ENCODE results near the gene IQCE. TPM values are rescaled to one million over a fixed set of nuclear protein-coding genes. Genes with fewer than 3 reads are reported as not detected.

IQCE gene
- total and polyA plus RNA-seq, 4 experiments from 2014 or later: 0.81 to 9.4 (median 5.9) TPM

GRCh38 chr7:2575733-2576340 is 17.1 kb downstream of the IQCE start:
- DNase-seq: no peak
- ChIA-PET POLR2A (ENCODE audit: partially characterized antibody) (interaction anchor here (0.5 kb wide), 1 partner anchor 236 kb away, joined by 3 read pairs; no protein-coding TSS in a partner anchor), CTCF (ENCODE audit: partially characterized antibody) (no interaction called here)
- no peaks in the 10 kb centered on the region for H3K27me3 Mint-ChIP-seq
- Histone ChIP-seq H3K4me1 (ENCODE audit: insufficient read depth, low read length) (no peaks in the 10 kb centered on the region), H3K36me3 (ENCODE audit: insufficient read depth, low read length) (no peaks in the 10 kb centered on the region), H3K9me3 (ENCODE audit: control insufficient read depth in 1 of 2, low read length in 2 of 2) (no peaks in the 10 kb centered on the region), H3K27ac (ENCODE audit: low read depth, low read length) (no peak overlapping the region), H3K27me3 (ENCODE audit: insufficient read depth, low read length) (no peaks in the 10 kb centered on the region), H3K4me3 (ENCODE audit: low read length in 2 of 2) (no peak overlapping the region)
- intact Hi-C loops (cut with micrococcal nuclease): no loop called here
- H3K27ac Mint-ChIP-seq: no peak overlapping the region
- H3K4me1 Mint-ChIP-seq: peaks cover 0 to 1% (median under 1%) of the 10 kb centered on the region in 4 donors
- H3K36me3 Mint-ChIP-seq: peaks cover 10 to 11% of the 10 kb centered on the region in 2 donors
- no peak overlapping the region for H3K4me3 Mint-ChIP-seq
- H3K9me3 Mint-ChIP-seq: no peaks in the 10 kb centered on the region

GRCh38 chr7:2576742-2577491 is 18.1 kb downstream of the IQCE start:
- H3K4me3 Mint-ChIP-seq: no peak overlapping the region
- ChIA-PET POLR2A (ENCODE audit: partially characterized antibody) (no interaction called here), CTCF (ENCODE audit: partially characterized antibody) (no interaction called here)
- Histone ChIP-seq H3K27ac (ENCODE audit: low read depth, low read length) (no peak overlapping the region), H3K4me1 (ENCODE audit: insufficient read depth, low read length) (no peaks in the 10 kb centered on the region), H3K27me3 (ENCODE audit: insufficient read depth, low read length) (no peaks in the 10 kb centered on the region), H3K9me3 (ENCODE audit: control insufficient read depth in 1 of 2, low read length in 2 of 2) (no peaks in the 10 kb centered on the region), H3K36me3 (ENCODE audit: insufficient read depth, low read length) (no peaks in the 10 kb centered on the region), H3K4me3 (ENCODE audit: low read length in 2 of 2) (no peak overlapping the region)
- H3K36me3 Mint-ChIP-seq: peaks cover 10 to 11% of the 10 kb centered on the region in 2 donors
- peaks cover 0 to 1% (median under 1%) of the 10 kb centered on the region in 4 donors for H3K4me1 Mint-ChIP-seq
- DNase-seq: no peak
- no peaks in the 10 kb centered on the region for H3K27me3 Mint-ChIP-seq
- H3K9me3 Mint-ChIP-seq: no peaks in the 10 kb centered on the region
- H3K27ac Mint-ChIP-seq: peak overlapping the region in 1 of 7 donors; percentile 42
- intact Hi-C loops (cut with micrococcal nuclease): no loop called here

- no peaks in the 10 kb centered on the region for H3K27me3 Mint-ChIP-seq
Observed at GRCh38 chr7:2577914-2578680, 19.3 kb downstream of the IQCE start.

GRCh38 chr7:2580636-2581035 is 21.9 kb downstream of the IQCE start:
- H3K4me1 ChIP-seq (ENCODE audit: insufficient read depth, low read length): no peaks in the 10 kb centered on the region
- ChIA-PET POLR2A (ENCODE audit: partially characterized antibody) (no interaction called here), CTCF (ENCODE audit: partially characterized antibody) (no interaction called here)
- no peak overlapping the region for H3K4me3 ChIP-seq (ENCODE audit: low read length in 2 of 2)
- Mint-ChIP-seq H3K4me3 (no peak overlapping the region), H3K4me1 (no peaks in the 10 kb centered on the region), H3K36me3 (peaks cover 6 to 9% of the 10 kb centered on the region in 2 donors), H3K27me3 (no peaks in the 10 kb centered on the region), H3K9me3 (no peaks in the 10 kb centered on the region), H3K27ac (peak overlapping the region in 1 of 7 donors; percentile 57)
- intact Hi-C loops (cut with micrococcal nuclease): no loop called here
- H3K9me3 ChIP-seq (ENCODE audit: control insufficient read depth in 1 of 2, low read length in 2 of 2): no peaks in the 10 kb centered on the region
- no peak for DNase-seq
- H3K36me3 ChIP-seq (ENCODE audit: insufficient read depth, low read length): no peaks in the 10 kb centered on the region
- H3K27ac ChIP-seq (ENCODE audit: low read depth, low read length): no peak overlapping the region
- no peaks in the 10 kb centered on the region for H3K27me3 ChIP-seq (ENCODE audit: insufficient read depth, low read length)

More at GRCh38 chr7:2577914-2578680, 19.3 kb downstream of the IQCE start:
- Histone ChIP-seq H3K36me3 (ENCODE audit: insufficient read depth, low read length) (no peaks in the 10 kb centered on the region), H3K4me1 (ENCODE audit: insufficient read depth, low read length) (no peaks in the 10 kb centered on the region), H3K27ac (ENCODE audit: low read depth, low read length) (no peak overlapping the region), H3K9me3 (ENCODE audit: control insufficient read depth in 1 of 2, low read length in 2 of 2) (no peaks in the 10 kb centered on the region), H3K4me3 (ENCODE audit: low read length in 2 of 2) (no peak overlapping the region), H3K27me3 (ENCODE audit: insufficient read depth, low read length) (no peaks in the 10 kb centered on the region)
- intact Hi-C loops (cut with micrococcal nuclease): no loop called here
- Mint-ChIP-seq H3K4me3 (no peak overlapping the region), H3K4me1 (peaks cover 0 to 1% (median under 1%) of the 10 kb centered on the region in 4 donors), H3K36me3 (peaks cover 9 to 16% of the 10 kb centered on the region in 2 donors), H3K27ac (peak overlapping the region in 1 of 7 donors; percentile 47), H3K9me3 (no peaks in the 10 kb centered on the region)
- ChIA-PET CTCF (ENCODE audit: partially characterized antibody) (no interaction called here), POLR2A (ENCODE audit: partially characterized antibody) (no interaction called here)
- no peak for DNase-seq

GRCh38 chr7:2582006-2582735 is 23.4 kb downstream of the IQCE start:
- intact Hi-C loops (cut with micrococcal nuclease): no loop called here
- POLR2A ChIA-PET (ENCODE audit: partially characterized antibody): no interaction called here
- CTCF ChIA-PET (ENCODE audit: partially characterized antibody): no interaction called here
- Histone ChIP-seq H3K27me3 (ENCODE audit: insufficient read depth, low read length) (no peaks in the 10 kb centered on the region), H3K36me3 (ENCODE audit: insufficient read depth, low read length) (no peaks in the 10 kb centered on the region), H3K9me3 (ENCODE audit: control insufficient read depth in 1 of 2, low read length in 2 of 2) (no peaks in the 10 kb centered on the region), H3K4me3 (ENCODE audit: low read length in 2 of 2) (no peak overlapping the region), H3K27ac (ENCODE audit: low read depth, low read length) (no peak overlapping the region), H3K4me1 (ENCODE audit: insufficient read depth, low read length) (no peaks in the 10 kb centered on the region)
- H3K4me1 Mint-ChIP-seq: no peaks in the 10 kb centered on the region
- no peak overlapping the region for H3K27ac Mint-ChIP-seq
- no peak overlapping the region for H3K4me3 Mint-ChIP-seq
- no peaks in the 10 kb centered on the region for H3K27me3 Mint-ChIP-seq
- peaks cover 5 to 11% of the 10 kb centered on the region in 2 donors for H3K36me3 Mint-ChIP-seq
- no peak for DNase-seq
- H3K9me3 Mint-ChIP-seq: no peaks in the 10 kb centered on the region

GRCh38 chr7:2583798-2584580 is 25.2 kb downstream of the IQCE start:
- Histone ChIP-seq H3K27ac (ENCODE audit: low read depth, low read length) (no peak overlapping the region), H3K36me3 (ENCODE audit: insufficient read depth, low read length) (no peaks in the 10 kb centered on the region), H3K4me3 (ENCODE audit: low read length in 2 of 2) (no peak overlapping the region), H3K27me3 (ENCODE audit: insufficient read depth, low read length) (no peaks in the 10 kb centered on the region), H3K4me1 (ENCODE audit: insufficient read depth, low read length) (no peaks in the 10 kb centered on the region), H3K9me3 (ENCODE audit: control insufficient read depth in 1 of 2, low read length in 2 of 2) (no peaks in the 10 kb centered on the region)
- H3K4me1 Mint-ChIP-seq: no peaks in the 10 kb centered on the region
- intact Hi-C loops (cut with micrococcal nuclease): no loop called here
- CTCF ChIA-PET (ENCODE audit: partially characterized antibody): interaction anchor here (0.6 kb wide), 1 partner anchor 167 kb away, joined by 3 read pairs; no protein-coding TSS in a partner anchor
- H3K36me3 Mint-ChIP-seq: peaks cover 5 to 13% of the 10 kb centered on the region in 2 donors
- H3K4me3 Mint-ChIP-seq: no peak overlapping the region
- DNase-seq: no peak
- no peaks in the 10 kb centered on the region for H3K27me3 Mint-ChIP-seq
- H3K27ac Mint-ChIP-seq: no peak overlapping the region
- no peaks in the 10 kb centered on the region for H3K9me3 Mint-ChIP-seq
- POLR2A ChIA-PET (ENCODE audit: partially characterized antibody): no interaction called here

Data from CD4-positive, alpha-beta memory T cell (primary cell).